GM18499 (cell line): ENCODE data around the gene GAB2.
"Not testable (repeated sequence)": the region's sequence is repeated elsewhere in the genome, so short reads cannot be mapped to it uniquely, and the experiment has no call there.

ENCODE experiments used
- ATAC-seq: cut with Tn5 transposase; IDR thresholded peaks from one replicate; pipeline ENCODE4 v1.9.1; 2021; ENCODE audit warnings: moderate number of reproducible peaks; ENCODE audit not compliant: insufficient read depth, unreplicated experiment

GAB2 gene

DNA sequence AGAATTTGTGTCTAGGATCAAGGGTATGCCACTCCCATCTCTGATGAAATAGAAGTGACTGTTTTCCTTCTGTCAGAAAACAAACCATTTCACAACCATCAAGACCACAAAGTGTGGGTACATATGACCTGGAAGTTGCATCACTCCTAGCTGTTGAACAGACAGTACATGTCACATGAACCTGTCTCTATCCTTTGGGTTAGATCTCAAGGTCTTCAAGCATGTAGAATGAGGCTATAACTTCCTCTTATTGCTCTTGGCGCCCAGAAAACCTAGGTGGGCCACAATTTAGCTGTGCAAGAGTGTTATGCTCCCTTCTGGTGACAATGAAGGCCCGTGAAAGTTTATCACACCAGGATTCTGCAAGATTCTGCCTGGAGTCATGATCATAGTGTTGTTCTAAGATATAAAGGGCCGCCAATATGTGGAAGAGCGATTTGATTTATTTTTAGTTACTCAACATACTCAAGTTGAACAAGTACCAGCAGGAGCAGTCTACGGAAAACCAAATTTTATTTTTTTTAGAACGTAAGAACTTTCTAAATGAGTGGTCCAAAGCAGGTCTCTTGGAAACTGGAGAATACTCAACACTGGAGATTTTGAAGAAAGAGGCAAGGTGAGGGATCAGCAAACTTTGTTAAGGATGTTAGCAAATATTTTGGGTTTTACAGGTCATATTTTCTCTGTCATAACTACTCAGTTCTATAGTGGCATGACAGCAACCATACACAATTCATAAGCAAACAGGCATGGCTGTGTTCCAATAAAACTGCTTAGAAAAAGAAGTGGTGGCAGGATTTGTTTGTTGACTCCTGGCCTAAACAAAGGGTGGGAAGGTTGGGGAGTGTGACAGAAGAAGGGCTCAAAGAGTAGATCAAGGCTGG lies 127.1 kb downstream of the GAB2 start:
- ATAC-seq: no peak

GRCh38 chr11:78289552-78290292 lies 127.9 kb downstream of the GAB2 start:
- no peak for ATAC-seq

DNA sequence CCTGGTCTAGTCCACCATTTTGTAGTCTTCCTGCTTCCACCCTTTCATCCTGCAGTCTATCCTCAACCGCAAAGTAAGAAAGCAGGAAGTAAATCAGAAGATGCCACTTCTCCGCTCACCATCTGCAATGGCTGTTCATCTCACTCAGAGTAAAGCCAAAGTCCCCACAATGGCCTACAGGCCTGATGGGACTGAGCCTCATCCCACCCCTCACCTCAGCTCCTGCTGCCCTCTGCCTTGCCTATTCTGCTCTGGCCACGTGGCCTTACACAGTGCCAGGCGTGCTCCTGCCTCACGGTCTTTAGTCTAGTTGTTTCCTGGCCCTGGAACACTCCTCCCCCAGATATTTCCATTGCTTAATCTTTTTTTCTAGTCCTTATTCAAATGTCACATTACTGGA lies 133.4 kb downstream of the GAB2 start:
- no peak for ATAC-seq

GRCh38 chr11:78282821-78283220 lies 134.8 kb downstream of the GAB2 start:
- no peak for ATAC-seq

- no peak for ATAC-seq
Observed at GRCh38 chr11:78281511-78281910, 136.1 kb downstream of the GAB2 start.

- ATAC-seq: no peak
Observed at GRCh38 chr11:78277314-78277994, 140.2 kb downstream of the GAB2 start.

- ATAC-seq: no peak
Observed at GRCh38 chr11:78276311-78276710, 141.3 kb downstream of the GAB2 start.

- no peak for ATAC-seq
Observed at GRCh38 chr11:78274739-78275138, 142.9 kb downstream of the GAB2 start.

DNA sequence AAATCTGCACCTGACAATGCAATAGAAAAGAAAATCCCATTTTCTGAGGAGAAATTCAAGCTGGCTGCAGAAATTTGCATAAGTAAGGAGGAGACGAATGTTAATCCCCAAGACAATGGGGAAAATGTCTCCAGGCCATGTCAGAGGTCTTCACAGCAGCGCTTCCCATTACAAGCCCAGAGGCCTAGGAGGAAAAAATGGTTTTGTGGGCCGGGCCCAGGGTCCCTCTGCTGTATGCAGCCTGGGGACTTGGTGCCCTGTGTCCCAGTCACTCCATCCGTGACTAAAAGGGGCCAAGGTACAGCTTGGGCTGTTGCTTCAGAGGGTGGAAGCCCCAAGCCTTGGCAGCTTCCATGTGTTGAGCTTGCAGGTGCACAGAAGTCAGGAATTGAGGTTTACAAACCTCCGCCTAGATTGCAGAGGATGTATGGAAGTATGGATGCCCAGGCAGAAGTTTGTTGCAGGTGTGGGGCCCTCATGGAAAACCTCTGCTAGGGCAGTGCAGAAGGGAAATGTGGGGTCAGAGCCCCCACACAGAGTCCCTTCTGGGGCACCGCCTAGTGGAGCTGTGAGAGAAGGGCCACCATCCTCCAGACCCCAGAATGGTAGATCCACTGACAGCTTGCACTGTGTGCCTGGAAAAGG lies 144.9 kb downstream of the GAB2 start:
- ATAC-seq: not testable (repeated sequence)

- ATAC-seq: not testable (repeated sequence)
Observed at GRCh38 chr11:78271801-78272200, 145.8 kb downstream of the GAB2 start.

DNA sequence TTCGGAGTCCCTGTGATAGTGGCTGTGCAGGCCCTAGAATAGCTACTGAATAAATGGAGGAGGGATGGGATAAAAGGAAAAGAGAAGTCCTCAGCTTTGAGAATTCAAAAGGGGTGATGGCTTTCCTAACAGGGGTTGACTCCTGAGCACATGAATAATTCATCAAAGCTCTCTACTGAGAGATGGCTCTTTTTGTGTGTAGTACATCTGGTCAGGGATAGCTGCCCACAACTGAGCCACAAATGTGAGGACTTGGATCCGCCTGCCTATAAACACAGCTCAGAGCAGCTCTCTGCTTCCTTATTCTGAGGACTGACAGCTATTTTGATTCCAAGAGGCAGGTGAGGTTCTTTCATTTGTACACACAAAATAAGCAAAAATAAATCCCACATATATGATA lies 146.6 kb downstream of the GAB2 start:
- ATAC-seq: no peak

DNA sequence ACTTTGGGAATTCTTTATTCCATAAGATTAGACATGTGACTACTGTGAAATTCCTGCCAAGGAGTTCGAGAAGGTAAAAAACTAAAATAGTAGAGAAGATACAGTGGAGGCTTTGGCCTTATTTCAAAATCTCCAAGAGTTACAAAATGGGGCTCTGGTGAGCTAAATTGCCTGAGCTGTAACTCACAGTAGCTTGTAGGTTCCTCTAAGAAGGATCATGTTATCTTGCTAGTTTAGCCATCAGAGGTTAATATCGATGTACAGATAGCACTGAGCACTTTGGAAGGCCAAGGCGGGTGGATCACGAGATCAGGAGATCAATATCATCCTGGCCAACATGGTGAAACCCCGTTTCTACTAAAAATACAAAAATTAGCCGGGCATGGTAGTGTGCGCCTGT lies 147.8 kb downstream of the GAB2 start:
- ATAC-seq: no peak

GRCh38 chr11:78268591-78269410 lies 148.8 kb downstream of the GAB2 start:
- ATAC-seq: no peak

DNA sequence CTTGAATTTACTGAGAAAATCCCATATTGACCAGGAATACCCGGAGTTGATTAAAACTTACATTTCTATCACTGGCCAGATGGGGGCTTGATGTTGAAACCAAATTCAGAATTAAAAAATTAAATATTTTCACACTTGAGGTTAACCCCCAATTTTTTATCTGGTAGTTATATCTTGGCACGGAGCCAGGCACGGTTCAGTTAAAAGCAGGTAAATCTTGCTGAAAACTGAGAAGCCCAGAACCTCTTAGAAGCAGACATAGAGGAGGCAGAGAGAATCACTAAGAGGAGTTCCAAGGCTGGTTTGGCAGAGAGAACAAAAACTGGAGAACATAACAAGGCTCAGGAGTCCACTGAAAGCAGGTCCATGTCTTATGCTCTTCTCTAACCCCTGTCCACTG lies 151.2 kb downstream of the GAB2 start:
- ATAC-seq: no peak

- no peak for ATAC-seq
Observed at GRCh38 chr11:78265326-78265725, 152.3 kb downstream of the GAB2 start.

GRCh38 chr11:78262691-78263090 lies 154.9 kb downstream of the GAB2 start:
- ATAC-seq: no peak

DNA sequence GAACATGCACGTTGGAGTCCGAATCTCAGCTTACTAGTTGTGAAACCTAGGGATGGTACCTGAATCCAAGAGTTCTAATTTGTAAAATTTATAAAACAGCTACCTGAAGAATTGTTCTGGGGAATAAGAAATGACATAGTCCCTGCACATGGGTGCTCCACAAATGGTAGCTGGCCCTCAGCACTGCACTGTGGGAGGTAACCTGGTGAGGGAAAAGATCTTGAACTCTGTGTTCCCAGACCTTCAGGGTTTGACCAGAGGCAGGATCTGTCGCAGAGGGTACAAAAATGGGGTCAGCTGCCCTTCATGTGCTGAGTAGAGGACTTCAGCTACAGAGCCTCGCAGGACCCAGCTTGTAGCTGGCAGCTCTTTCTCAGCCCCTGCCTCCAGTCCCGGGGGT lies 155.4 kb downstream of the GAB2 start:
- no peak for ATAC-seq

DNA sequence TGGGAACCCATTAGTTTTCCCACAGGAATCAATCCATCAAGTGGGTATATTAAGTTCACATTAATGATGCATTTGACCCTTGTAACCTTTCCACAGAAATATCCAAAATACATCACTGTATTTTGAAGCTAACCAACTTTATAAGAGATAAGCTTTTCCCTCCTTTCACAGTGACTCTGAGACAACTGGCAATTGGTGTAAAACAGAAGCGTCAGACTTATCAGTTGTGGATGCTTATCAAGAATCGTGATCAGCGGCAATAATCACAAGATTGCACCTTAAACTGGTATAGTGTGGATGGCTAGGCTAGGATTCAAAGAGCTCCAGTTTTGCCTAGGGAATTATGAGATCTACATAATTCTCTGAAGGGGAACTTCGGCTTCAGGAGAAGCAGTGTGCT lies 155.8 kb downstream of the GAB2 start:
- no peak for ATAC-seq

DNA sequence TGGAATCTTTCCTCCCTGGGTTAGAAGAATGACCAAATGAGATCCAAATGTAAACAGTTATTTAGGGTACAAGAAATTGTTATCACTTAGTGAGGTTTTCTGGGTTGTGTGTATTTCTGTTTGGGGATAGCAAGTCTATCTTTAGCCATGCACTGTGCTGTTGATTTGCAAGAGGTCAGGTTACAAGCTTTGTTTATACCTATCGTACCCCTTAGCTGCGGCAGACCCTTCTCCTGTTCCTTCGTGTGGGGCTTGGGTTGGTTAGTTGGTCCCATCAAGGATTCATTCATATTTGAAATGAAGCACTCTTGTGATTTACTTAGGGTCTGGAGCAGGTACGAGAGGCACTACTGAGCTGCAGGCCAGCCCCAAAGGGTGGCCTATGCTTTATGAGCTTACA lies 156.3 kb downstream of the GAB2 start:
- no peak for ATAC-seq
